Kidney glomerular epithelial cell (primary cell): ENCODE data around the gene GINS1.
"Not testable (repeated sequence)": the region's sequence is repeated elsewhere in the genome, so short reads cannot be mapped to it uniquely, and the experiment has no call there.

ENCODE experiments used
- DNase-seq: peaks from one replicate; lab custom pipeline; 2025; lab: John Stamatoyannopoulos, UW

Gene GINS1

DNA sequence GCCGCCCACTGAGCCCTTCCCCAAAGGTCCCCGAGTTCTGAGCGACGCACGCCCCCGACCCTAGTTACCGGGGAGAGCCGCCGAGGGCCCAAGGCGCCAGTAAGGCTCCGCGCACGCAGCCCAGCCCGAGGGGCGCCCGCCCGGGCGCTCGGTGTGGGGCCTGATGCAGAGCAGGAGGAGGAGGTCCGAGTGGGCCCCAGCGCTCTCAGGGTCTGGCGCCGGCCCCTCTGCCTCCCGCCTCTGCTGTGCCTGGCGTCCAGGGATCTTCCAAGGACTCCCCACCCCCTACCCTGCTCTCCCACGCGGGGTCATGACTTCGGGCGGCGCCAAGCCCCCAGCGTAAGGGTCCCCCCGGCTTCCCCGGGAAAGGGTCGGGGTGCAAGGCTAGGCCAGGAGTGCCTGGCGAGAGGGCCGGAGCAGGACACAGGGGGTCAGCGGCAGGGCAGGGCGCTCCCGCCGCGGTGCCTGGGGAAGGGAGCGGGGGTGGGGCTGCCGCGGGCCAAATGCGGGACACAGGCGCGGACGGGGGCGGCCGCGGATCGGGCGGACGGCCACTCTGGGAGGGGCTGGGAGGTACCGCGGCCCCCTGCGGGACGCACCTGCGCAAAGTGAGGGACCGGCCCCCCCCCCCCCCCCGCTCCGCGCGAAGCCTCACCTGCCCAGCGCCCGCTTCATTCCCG is 17.5 kb upstream of the GINS1 start:
- no peak for DNase-seq

DNA sequence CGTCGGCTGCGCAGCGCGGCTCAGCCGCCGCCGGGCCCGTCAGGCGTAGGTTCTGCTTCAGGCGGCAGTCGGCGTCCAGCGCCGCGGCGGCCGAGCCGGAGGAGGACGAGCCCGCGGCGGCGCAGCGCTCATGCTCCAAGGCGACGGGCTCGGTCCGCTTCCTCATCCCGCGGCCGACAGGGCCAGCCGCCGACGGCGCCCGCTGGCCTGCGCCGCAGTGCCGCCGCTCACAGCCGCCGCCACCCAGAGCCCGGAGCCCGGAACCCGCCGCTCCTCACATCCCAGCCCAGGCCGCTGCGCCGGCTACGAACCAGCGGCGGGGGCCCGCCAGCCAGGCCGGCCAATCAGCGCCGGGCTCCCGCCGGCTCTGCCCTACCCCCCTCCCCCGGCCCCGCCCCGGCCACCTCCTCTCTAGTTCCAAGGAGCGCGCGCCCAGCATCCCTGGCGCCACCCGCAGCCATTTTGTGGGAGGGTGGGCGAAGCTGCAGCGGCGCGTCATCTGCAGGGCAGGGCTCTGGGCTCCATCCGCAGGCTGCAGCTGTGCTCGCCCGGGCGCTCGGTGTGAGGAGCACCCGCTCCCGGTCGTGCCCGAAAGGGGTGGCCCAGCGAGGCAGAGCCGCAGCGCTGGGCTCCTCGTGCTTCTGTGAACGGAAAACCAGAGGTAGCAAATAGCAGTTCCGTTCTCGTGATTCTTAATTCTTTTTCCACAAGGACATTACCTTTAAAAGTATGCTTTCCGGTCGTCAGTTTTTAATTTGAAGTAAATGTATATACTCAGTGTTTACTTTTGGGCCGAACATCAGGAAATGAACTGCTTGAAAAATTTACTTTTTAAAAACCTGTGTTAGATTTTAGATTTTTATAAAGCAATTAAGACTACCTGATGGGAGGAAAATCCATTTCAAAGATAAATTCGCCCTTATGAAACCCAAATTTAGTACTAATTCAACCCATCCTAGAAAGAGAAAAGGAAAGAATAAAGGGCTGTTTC is 16.6 kb upstream of the GINS1 start, which contains the start of gene ABHD12:
Gene ABHD12 (minus strand): TSS at position 298 of the 991 bp plus-strand sequence. CDS start 132 bp downstream, at position 166.
- DNase-seq = peak; percentile 87

DNA sequence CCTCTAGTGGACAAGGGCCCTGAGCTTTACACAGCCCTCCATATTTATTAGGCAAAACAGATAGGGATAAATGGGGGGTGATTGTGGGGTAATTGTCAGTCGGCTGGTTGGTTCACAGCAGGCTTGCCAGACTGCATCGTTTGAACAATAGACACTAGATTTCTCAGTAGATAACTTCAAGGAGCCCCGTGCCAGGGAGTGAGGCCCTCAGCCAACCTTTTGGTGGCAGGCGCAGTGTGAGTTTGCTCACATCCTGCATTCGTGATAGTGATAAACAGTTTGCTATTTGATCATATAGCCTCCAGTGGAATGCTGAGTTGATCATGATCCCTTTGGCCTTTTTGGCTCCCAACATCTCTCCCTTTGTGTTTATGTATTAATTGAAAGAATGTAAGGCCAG is 13.2 kb upstream of the GINS1 start:
- DNase-seq = no peak

DNA sequence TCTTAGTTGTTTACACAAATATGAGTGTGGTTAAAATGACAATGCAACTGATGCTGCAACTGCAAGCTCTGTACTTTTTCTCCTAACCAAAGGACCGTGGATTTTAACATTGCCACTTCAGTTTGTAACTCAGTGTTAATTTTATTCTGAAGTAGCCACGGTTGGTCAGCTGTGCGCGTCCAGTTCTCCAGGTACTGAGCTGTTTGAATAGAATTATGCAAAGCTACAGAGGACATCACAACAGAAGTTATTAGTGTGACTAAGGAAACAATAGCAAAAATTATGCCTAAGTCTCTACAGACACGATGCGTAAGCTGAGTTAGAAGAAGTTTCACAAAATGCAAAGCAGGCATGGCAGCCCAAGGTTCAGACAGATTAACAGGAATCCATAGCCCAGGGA is 12.5 kb upstream of the GINS1 start:
- DNase-seq = no peak

DNA sequence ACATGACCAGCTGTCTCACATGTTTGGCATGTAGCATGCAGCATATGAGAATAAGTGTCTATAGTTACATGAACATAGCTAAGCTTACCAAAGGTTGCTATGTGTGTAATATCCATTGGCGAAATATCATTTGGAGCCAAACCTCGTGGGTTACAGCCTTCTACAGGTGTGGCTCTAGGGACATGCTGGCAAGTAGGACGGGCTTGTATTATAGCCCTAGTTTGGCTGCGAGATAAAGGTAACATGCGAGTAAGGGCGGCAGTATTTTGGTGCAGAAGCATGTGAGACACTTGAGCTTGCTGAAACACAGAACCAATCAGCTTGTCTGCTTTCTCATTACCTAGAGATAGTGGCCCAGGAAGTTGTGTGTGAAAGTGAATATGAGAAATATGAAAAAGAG is 10.4 kb upstream of the GINS1 start:
- no peak for DNase-seq

DNA sequence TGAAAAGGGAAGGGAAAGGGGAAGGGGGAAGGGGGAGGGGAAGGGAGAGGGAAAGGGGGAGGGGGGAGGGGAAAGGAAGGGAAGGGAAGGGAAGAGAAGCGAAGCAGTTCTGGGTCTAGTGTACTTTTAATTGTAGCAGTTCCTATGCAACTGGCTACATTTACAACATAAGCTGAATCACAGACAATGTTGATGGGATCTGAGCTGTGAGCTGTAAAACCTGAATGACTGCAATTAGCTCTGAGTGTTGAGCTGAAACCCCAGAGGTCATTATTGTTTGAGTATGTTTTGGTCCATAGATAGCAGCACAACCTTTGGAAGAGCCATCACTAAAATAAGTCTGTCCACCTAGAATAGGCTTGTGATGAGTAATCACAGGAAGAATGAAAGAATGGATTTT is 9.7 kb upstream of the GINS1 start:
- peak; percentile 24 for DNase-seq

DNA sequence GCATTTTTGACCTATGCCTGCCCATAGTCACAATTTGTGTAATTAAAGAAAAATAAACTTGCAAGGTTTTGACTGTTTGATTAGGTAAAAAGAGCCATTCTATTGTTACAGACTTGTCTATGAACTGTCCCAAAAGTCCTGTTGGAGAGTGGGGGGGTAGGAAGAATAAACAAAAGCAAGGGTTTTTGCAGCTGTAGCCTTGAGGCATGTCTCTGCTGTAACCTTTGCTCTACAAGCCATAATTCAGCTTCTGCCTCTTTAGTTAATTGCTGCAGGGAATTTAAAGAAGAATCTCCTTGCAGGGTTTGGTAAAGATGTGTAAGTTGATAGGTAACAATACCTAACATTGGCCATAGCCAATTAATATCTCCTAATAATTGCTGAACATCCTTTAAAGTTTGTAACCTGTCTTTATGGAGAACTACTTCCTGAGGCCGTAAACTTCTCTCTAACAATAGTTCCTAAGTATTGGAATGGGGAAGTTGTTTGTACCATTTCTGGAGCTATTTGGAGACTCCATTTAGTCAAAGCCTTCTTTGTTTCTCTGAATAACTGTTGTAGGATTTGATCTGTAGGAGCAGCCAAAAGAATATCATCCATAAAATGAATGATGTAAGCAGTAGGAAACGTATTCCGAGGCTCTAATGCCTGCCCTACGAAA is 9.0 kb upstream of the GINS1 start:
- no peak for DNase-seq

DNA sequence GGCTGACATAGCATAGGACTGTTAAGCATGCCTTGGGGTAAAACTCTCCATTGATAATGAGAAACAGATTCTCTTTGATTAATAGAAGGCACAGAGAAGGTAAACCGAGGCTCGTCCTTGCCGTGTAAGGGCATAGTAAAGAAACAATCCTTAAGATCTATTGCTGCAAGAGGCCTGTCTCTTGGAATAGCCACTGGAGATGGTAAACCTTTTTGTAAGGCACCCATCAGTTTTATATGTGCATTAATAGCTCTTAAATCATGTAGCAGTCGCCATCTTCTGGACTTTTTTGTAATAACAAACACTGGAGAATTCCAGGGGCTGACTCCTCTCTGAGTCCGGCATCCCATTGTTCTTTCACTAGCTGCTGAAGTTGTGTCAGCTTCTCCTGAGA is 8.4 kb upstream of the GINS1 start:
- DNase-seq = peak; percentile 87

DNA sequence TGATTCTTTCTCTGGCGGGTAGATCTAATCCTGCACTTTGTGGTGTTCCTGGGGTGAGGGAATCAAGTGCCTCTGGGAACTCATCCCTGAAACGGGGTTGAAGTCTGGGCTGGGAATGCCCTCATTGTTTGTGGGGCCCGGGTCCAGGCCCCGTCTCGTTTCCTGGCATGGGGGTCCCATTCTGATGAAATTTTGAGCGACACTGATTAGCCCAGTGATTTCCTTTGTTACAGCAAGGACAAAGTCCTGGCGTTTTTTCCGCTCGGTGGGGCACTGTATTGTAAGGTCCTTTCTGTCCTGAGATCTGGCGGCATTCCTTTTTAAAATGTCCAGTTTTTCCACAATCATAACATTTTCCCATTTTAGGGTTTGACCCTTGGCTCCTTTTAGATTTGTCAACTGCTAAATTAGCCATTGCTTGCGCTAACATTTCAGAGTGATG is 7.2 kb upstream of the GINS1 start:
- not testable (repeated sequence) for DNase-seq

DNA sequence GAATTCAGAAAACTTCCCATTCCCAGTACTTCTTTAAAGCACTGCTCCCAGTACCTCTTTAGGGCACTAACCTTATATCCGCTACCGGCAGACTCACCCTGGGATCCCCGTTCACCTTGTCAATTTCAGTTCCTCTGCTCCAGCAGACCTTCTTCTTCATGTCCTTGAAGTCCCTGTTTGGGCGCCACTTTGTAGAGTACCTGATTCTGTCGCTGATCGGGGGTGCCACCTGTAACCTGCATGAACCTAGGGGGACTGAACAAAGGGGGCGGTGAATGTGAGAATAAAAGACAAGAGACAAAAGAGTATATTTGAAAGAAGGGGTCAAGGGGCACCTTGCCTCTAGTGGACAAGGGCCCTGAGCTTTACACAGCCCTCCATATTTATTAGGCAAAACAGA is 4.9 kb upstream of the GINS1 start:
- no peak for DNase-seq

DNA sequence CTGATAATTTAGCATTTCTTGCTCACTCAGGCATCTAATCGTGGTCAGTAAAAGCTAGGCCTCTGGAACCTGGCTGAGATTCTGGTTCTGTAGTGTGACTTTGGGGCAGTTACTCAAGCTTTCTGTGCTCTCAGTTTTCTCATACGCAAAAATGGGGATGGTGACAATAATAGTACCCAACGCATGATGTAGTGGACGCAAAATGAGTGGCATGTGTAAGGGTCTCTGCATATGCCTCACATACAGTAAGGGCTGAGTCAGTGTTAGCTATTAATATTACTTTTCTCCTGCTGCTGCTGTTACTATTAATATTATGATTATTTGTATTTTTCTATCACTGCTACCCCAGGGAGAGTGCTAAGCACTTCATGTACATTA is 686 bp downstream of the GINS1 start:
- DNase-seq = no peak

DNA sequence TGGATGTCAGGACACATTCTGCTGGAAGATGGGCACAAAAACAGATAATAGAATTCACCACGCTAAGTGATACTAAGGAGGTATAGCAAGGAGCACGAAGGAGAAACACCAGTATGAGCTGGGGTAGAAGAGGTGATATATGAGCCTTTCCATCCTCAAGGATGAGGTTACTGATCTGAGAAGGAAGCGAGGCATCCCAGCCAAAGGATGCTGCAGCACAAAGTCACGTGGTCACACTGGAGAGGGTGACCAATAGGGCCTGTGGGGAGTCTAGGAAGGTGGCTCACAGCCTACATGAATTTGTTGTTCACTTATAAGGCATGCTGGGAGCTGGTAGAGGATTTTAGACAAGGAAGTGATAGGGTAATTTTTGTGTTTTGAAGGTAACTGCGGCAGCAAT is 1.4 kb downstream of the GINS1 start:
- DNase-seq = no peak

DNA sequence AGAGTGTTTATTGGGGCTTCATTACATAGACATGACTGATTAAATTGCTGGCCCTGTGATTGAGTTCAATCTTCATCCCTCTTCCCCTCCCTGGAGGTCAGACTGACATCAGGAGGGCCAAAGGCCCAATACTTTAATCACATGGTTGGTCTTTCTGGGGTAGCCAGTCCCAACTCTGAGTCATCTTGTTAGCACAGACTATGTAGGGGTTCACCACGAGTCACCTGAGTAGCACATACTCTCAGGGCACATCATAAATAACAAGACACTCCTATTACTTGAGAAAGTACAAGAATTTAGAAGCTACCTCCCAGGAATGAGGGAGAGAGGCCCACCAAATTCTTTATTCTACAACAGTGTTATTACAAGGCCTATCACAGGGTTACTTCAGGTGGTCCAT is 11.3 kb downstream of the GINS1 start:
- peak; percentile 6 for DNase-seq

DNA sequence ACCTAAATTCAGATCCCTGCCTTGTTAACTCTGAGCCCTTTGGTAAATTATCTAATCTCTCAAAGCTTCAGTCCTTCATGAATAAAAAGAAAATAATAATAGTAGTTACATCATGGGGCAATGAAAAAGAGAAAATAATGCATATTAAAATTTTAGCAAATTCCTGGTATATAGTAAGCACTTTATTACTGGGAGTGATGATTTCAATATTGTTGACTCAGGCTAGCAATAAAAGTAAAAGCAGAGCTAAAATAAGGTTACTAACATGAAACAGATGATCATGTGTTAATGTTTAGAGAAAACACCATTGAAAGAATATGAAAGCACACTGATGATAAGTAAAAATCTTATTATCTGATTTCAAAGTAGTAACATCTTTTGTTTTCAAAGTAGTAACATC is 13.6 kb downstream of the GINS1 start:
- no peak for DNase-seq

DNA sequence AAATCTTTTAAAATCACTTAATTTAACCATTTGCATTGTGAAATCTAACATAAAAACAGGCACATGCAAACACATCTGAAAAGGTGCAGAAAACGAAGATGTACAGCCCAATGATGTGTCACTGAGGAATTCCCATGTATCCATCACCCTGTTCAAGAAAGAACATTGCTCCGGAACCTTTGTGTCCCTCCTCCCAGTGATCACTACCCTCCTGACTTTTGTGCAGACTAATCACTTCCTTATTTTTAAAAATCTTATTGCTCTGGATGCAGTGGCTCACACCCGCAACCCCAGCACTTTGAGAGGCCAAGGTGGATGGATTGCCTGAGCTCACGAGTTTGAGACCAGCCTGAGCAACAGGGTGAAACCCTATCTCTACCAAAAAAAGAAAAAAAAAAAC is 14.6 kb downstream of the GINS1 start:
- DNase-seq = no peak

DNA sequence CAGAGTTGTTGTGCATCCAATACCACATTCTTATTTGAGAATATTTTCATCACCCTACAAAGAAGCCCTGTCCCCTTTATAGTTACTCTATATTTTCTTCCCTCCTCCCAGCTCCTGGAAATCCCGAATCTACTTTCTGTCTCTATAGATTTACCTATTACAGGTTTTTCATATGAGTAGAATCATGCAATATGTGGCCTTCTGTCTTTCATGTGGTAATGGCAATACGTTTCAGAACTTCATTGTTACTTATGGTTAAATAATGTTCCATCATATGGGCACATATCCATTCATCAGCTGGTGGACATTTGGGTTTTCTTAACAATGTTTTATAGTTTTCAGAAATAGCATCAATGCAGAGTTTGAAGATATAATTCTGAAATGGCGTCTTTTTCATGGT is 17.1 kb downstream of the GINS1 start:
- no peak for DNase-seq

DNA sequence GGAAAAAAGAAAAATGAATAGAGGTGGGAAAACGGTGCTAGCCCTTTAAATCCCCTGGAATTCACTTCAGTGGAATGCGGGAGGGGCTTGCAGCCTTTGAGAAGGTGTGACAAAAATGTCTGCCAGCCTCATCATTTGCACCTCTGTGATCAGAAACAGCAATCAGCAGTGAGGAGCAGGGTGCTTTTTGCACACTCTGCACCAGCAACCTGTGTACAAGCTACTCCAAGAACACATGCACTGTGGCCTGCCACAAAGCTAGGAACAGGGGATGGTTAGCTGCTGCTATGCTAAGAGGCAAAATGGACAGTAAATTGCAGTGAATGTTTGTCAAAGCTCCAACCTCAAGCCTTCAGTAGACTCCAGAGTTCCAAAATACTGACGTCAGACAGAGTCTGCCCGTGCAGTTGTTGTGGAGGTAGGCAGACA is 29.7 kb downstream of the GINS1 start:
- peak; percentile 54 for DNase-seq

DNA sequence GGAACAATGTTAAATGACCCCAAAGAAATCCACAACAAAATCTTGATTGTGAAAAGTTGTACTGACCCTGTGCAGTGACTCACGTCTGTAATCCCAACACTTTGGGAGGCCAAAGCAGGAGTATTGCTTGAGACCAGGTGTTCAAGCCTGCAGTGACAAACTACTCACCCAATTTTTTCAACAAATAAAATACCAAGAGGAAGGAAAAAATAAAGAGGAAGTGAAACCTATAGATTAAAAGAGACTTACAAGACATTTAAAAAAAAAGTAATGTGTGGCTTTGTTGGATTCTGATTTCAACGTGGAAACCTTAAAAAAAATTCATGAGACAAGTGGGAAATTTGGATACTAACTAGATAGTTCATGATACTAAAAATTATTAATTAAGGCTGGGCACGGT is 31.9 kb downstream of the GINS1 start:
- no peak for DNase-seq

DNA sequence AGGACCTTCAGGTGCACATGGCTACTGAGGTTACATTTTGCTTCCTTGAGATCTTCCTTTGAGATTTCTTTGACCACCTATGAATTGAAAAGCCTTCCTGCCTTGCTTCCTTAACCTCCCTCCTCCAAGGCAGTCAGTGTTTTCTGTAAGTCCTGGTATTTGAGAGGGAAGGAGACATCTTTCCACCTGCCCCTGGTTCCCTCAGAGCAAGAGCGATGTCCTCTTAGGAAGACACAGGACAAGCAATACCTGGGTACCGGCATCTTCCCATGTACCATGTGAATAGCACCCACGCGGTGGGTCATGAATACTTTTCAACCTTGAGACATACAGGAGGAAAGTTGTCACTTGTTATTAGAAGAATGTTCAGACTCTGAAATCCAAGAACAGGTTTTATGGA is 37.1 kb downstream of the GINS1 start:
- DNase-seq = no peak

DNA sequence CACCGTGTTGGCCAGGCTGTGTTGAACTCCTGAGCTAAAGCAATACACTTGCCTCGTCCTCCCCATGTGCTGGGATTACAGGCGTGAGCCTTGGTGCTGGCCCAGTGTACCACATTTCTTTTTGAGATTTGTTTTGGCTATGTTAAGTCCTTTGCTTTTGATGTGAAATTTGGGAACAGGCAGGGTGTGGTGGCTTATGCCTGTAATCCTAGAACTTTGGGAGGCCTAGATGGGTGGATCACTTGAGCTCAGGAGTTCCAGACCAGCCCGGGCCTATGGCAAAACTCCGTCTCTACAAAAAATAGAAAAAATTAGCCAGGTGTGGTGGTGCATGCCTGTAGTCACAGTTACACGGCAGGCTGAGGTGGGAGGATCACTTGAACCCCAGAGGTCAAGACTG is 40.2 kb downstream of the GINS1 start:
- DNase-seq = no peak

DNA sequence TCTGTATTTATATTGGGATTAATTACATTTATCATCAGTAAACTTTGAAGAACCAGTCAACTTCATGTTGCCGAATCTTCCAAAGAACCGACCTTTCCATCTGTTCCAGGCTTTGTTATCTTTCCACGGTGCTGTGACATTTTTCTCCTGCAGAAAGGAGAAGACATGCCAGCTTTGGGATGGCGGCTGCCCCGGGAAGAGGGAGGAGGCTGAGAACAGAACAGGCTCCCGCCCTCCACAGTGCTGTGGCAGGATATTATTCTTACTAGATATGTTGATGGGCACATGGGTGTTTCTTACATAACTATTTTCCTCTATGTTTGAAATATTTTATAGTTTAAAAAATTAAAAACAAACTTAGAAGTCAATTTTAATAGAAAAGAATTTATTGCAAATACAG is 44.9 kb downstream of the GINS1 start:
- DNase-seq = no peak

DNA sequence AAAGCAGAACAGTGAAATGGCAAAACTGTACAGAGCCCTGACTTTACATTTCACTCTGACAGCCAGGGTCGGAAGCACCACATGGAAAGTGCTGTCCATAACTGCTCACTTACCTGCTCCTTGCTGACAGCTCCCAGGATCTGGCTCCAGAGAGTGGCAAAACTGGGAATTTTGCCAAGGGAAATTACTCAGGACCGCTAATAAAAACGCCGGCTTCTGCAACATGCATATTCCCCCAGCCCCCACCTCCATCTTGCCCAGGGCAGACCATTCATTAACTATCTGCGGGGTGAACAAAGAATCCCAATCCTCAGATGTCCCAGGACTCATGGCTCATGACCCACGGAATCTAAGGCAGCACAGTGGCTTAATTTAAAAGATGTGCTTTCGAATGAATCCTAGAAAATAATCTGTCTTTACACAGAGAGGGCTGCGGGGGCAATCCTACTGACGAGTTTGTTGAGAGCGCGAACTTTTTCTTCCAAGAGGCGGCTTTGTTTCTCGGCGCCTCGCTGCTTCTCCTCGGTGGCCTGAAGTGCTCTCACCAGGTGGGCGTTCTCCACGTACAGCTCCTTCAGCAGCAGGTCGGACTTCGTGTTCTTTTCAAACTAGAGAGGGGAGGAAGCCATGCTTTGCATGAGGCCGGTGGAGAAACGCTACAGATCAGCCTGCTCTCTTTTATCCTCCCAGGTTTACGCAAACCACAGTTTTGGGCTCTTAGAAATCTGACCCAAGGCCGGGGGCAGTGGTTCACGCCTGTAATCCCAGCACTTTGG is 45.8 kb downstream of the GINS1 start:
- DNase-seq = peak; percentile 42
